HepG2 (cell line): ENCODE data around the gene CD300LD. TPM values are rescaled to one million over a fixed set of nuclear protein-coding genes. Genes with fewer than 3 reads are reported as not detected.

ENCODE experiments used
- ATAC-seq: fragments of 200-7000 bp; cut with Tn5 transposase; 3 replicates; pipeline ENCODE4 v1.9.1; 2020; ENCODE audit warnings: mild to moderate bottlenecking, moderate library complexity
- BruUV-seq: library from RNA; stranded (reverse); fragments of 400-500 nt; replicated peaks from 2 replicates; lab custom pipeline; 2021; lab: Mats Ljungman, UMichigan
- CTCF ChIA-PET: fragments of 300-600 bp; formaldehyde crosslinking; extraction: SDS; loops from one replicate; lab custom pipeline; 2021; ENCODE audit warnings: low total read pairs, inconsistent platforms, low intra/inter-chr PET ratio; lab: Yijun Ruan, JAX
- POLR2A ChIA-PET: fragments of 350-600 bp; sonication (Branson Sonifier 250); formaldehyde crosslinking; loops from one replicate; lab custom pipeline; 2020; ENCODE audit warnings: antibody characterized with exemption, inconsistent platforms; lab: Yijun Ruan, JAX
- DNase-seq: peaks from one replicate; pipeline ENCODE4 v3.0.0-alpha.2; 2015; ENCODE audit warnings: low spot score
- FAIRE-seq: peaks from 3 replicates; lab custom pipeline; 2011; peaks lifted over from hg19 to GRCh38; lab: Jason Lieb, UNC
- H2AFZ ChIP-seq: one replicate; pipeline ENCODE4 v1.6.1; 2011; ENCODE audit warnings: low read length, inconsistent platforms
- H3K27ac ChIP-seq: fragments of 300-600 bp; 3 replicates; pipeline ENCODE4 v1.8.0; 2011; ENCODE audit warnings: mixed run types, mild to moderate bottlenecking, mixed read lengths, low read length, inconsistent platforms; ENCODE audit not compliant: insufficient read depth; ENCODE audit errors: extremely low read length
- H3K27me3 ChIP-seq, 2 experiments: fragments of 200-600 bp in 1 of 2; 2 replicates in 1 of 2; 3 replicates in 1 of 2; pipeline versions ENCODE4 v1.6.0 to v1.8.0; 2011; ENCODE audit warnings: low read length in 2 of 2, mild to moderate bottlenecking in 2 of 2, moderate library complexity in 2 of 2, inconsistent platforms in 1 of 2; ENCODE audit not compliant: insufficient read depth in 2 of 2, control insufficient read depth in 1 of 2
- H3K36me3 ChIP-seq, 2 experiments: fragments of 200-600 bp in 1 of 2; replicated peaks in 1 of 2; 2 replicates in 1 of 2; 3 replicates in 1 of 2; pipeline versions ENCODE4 v1.5.1 to v1.8.0; 2011; ENCODE audit warnings: low read length in 2 of 2, inconsistent platforms in 1 of 2; ENCODE audit not compliant: insufficient read depth in 2 of 2, control insufficient read depth in 1 of 2
- H3K4me1 ChIP-seq: 2 replicates; pipeline ENCODE4 v1.5.1; 2012; ENCODE audit warnings: low read length, inconsistent platforms; ENCODE audit not compliant: insufficient read depth
- H3K4me2 ChIP-seq: 2 replicates; pipeline ENCODE4 v1.6.0; 2011; ENCODE audit warnings: low read depth, low read length, inconsistent platforms
- H3K4me3 ChIP-seq, 3 experiments: fragments of 200-600 bp in 1 of 3; sonication (generic), shearing (Covaris generic) in 1 of 3; replicated peaks in 1 of 3; 2 replicates each; pipeline ENCODE4 v1.5.1; 2011 to 2016; ENCODE audit warnings: low read length in 3 of 3, inconsistent platforms in 2 of 3, low read depth in 2 of 3, mild to moderate bottlenecking in 2 of 3, control low read depth in 1 of 3, mixed read lengths in 1 of 3; ENCODE audit not compliant: insufficient read depth in 1 of 3
- H3K79me2 ChIP-seq: one replicate; pipeline ENCODE4 v1.6.1; 2011; ENCODE audit warnings: low read length, inconsistent platforms; ENCODE audit not compliant: insufficient read depth
- H3K9ac ChIP-seq: 2 replicates; pipeline ENCODE4 v1.6.0; 2011; ENCODE audit warnings: mild to moderate bottlenecking, low read depth, low read length, inconsistent platforms; ENCODE audit not compliant: insufficient read depth
- H3K9me3 ChIP-seq: 2 replicates; pipeline ENCODE4 v1.5.1; 2012; ENCODE audit warnings: mild to moderate bottlenecking, low read length
- H4K20me1 ChIP-seq: 2 replicates; pipeline ENCODE4 v1.6.0; 2011; ENCODE audit warnings: inconsistent platforms, mild to moderate bottlenecking, low read length, moderate library complexity; ENCODE audit not compliant: insufficient read depth
- CBX2 ChIP-seq, 2 experiments: fragments of 200-600 bp in 1 of 2; sonication (generic); formaldehyde crosslinking in 1 of 2; IDR thresholded peaks; 2 replicates each; pipeline versions ENCODE4 v1.7.0 to v1.8.1; 2018 to 2022; ENCODE audit warnings: low read depth in 2 of 2, low read length in 1 of 2, mild to moderate bottlenecking in 1 of 2, missing genetic modification reagents in 1 of 2
- DDIT3 ChIP-seq: sonication (generic); formaldehyde crosslinking; IDR thresholded peaks from 2 replicates; pipeline ENCODE4 v1.4.0; 2020; ENCODE audit warnings: mild to moderate bottlenecking, missing genetic modification reagents
- E2F2 ChIP-seq: sonication (generic); formaldehyde crosslinking; IDR thresholded peaks from 2 replicates; pipeline ENCODE4 v1.4.0; 2020; ENCODE audit warnings: missing genetic modification reagents, borderline replicate concordance
- KDM6A ChIP-seq: IDR thresholded peaks from 2 replicates; pipeline ENCODE4 v1.6.1; 2016; ENCODE audit warnings: low read depth
- NR0B2 ChIP-seq: sonication (generic); formaldehyde crosslinking; IDR thresholded peaks from 2 replicates; pipeline ENCODE4 v1.4.0; 2020; ENCODE audit warnings: mild to moderate bottlenecking, missing genetic modification reagents
- SOX6 ChIP-seq, 2 experiments: fragments of 450-650 bp in 1 of 2; sonication (generic) in 1 of 2; formaldehyde crosslinking in 1 of 2; IDR thresholded peaks; 2 replicates each; pipeline versions ENCODE4 v1.4.0 to v1.6.1; 2017 to 2020; ENCODE audit warnings: antibody characterized with exemption in 1 of 2, mild to moderate bottlenecking in 1 of 2, missing genetic modification reagents in 1 of 2
- THAP7 ChIP-seq: sonication (generic); formaldehyde crosslinking; IDR thresholded peaks from 2 replicates; pipeline ENCODE4 v1.8.1; 2023; ENCODE audit warnings: mild to moderate bottlenecking, missing genetic modification reagents
- ZBTB14 ChIP-seq: sonication (generic); formaldehyde crosslinking; IDR thresholded peaks from 2 replicates; pipeline ENCODE4 v1.4.0; 2020; ENCODE audit warnings: missing genetic modification reagents
- ZNF33B ChIP-seq: sonication (generic); formaldehyde crosslinking; IDR thresholded peaks from 2 replicates; pipeline ENCODE4 v1.5.1; 2020; ENCODE audit warnings: mild to moderate bottlenecking, missing genetic modification reagents
- ZNF350 ChIP-seq: sonication (generic); formaldehyde crosslinking; IDR thresholded peaks from 2 replicates; pipeline ENCODE4 v1.4.0; 2020; ENCODE audit warnings: mild to moderate bottlenecking, low read depth, missing genetic modification reagents, borderline replicate concordance
- ZNF547 ChIP-seq: sonication (generic); formaldehyde crosslinking; IDR thresholded peaks from 2 replicates; pipeline ENCODE4 v1.5.1; 2020; ENCODE audit warnings: mild to moderate bottlenecking, missing genetic modification reagents
- ZZZ3 ChIP-seq: sonication (generic); formaldehyde crosslinking; IDR thresholded peaks from 2 replicates; pipeline ENCODE4 v1.4.0; 2020; ENCODE audit warnings: missing genetic modification reagents, mild to moderate bottlenecking, borderline replicate concordance
- WGBS: methylation state at CpG from one replicate; pipeline ENCODE4 v1.1.6; 2017; ENCODE audit warnings: low lambda C conversion rate; 5-methylcytosine and 5-hydroxymethylcytosine counted together
- in situ Hi-C: cut with HindIII; loops from 2 replicates; pipeline ENCODE4 v1.10.0; 2017; ENCODE audit warnings: low pct_unique_long_range_greater_than_20kb; ENCODE audit not compliant: extremely low pct_ligation_motif_present
- intact Hi-C: fragments of 100-400 bp; cut with micrococcal nuclease; formaldehyde crosslinking; loops from one replicate; pipeline ENCODE4 v1.10.0; 2022; ENCODE audit not compliant: unreplicated experiment
- polyA plus RNA-seq, 8 experiments: library from polyadenylated mRNA; depleted of rRNA in 3 of 8; stranded (reverse) in 7 of 8; unstranded in 1 of 8; fragments of >200 nt; fragmentation: Illumina TruSeq in 4 of 8; extraction: Trizol in 4 of 8; gene quantifications; 2 replicates each; pipeline versions ENCODE4 v1.2.1 to v1.2.3, GENCODE V29; 2011 to 2016; ENCODE audit warnings: low read depth in 4 of 8, missing spikeins in 1 of 8, mixed read lengths in 1 of 8; ENCODE audit not compliant: insufficient read depth in 1 of 8
- total RNA-seq, 5 experiments: library from RNA; depleted of rRNA; stranded (reverse); fragments of >200 nt; fragmentation: Illumina TruSeq; extraction: Trizol; gene quantifications; 2 replicates each; pipeline ENCODE4 v1.2.3, GENCODE V29; 2016; ENCODE audit warnings: low read depth in 1 of 5

Gene CD300LD
- total and polyA plus RNA-seq, 2 of the 13 experiments (the other 11 are each of a cell fraction or from before 2014, with no cell fraction given): not detected

- H3K36me3 ChIP-seq: no peaks in the 10 kb centered on the region
- no peak overlapping the region for H3K4me3 ChIP-seq
- no peaks in the 10 kb centered on the region for H3K79me2 ChIP-seq
- FAIRE-seq: no peak
- no peak overlapping the region for H3K27ac ChIP-seq
- no peaks in the 10 kb centered on the region for H3K9me3 ChIP-seq
- no peak overlapping the region for H3K4me2 ChIP-seq
- no peaks in the 10 kb centered on the region for H3K4me1 ChIP-seq
- peaks cover 0 to 46% of the 10 kb centered on the region in 2 experiments; a peak in 3 of 5 replicates for H3K27me3 ChIP-seq
- POLR2A ChIA-PET: no interaction called here
- in situ Hi-C loops: no loop called here
- CTCF ChIA-PET: no interaction called here
- no peak for TF ChIP-seq KDM6A (CRISPR knock-in tag)
- TF ChIP-seq SOX6 (IDR thresholded peaks at IDR 0.05): no peak
- no peak for TF ChIP-seq SOX6 (CRISPR knock-in tag; IDR thresholded peaks at IDR 0.05)
- no peak for TF ChIP-seq ZNF547 (CRISPR knock-in tag)
- intact Hi-C loops: loop anchor here (5.0 kb wide), 1 partner anchor 772 kb away; no protein-coding TSS in a partner anchor
- WGBS: 15% methylated on average over 14 of the region's 14 CpGs
- H2AFZ ChIP-seq: no peak overlapping the region
- H3K9ac ChIP-seq: no peak overlapping the region
- BruUV-seq: no TSS peak
- no peak for DNase-seq
- no peak for ATAC-seq
- H4K20me1 ChIP-seq: no peaks in the 10 kb centered on the region
Observed at GRCh38 chr17:74584292-74585060, 7.6 kb downstream of the CD300LD start.

- H2AFZ ChIP-seq: no peak overlapping the region
- WGBS: 33% methylated on average over 10 of the region's 10 CpGs
- ChIA-PET CTCF (no interaction called here), POLR2A (no interaction called here)
- no peaks in the 10 kb centered on the region for H4K20me1 ChIP-seq
- intact Hi-C loops (loop anchor here (5.0 kb wide), 1 partner anchor 770 kb away; no protein-coding TSS in a partner anchor), in situ Hi-C loops (no loop called here)
- no peaks in the 10 kb centered on the region for H3K9me3 ChIP-seq
- BruUV-seq: no TSS peak
- no peaks in the 10 kb centered on the region for H3K79me2 ChIP-seq
- no peak overlapping the region for H3K27ac ChIP-seq
- no peak for DNase-seq
- H3K36me3 ChIP-seq: no peaks in the 10 kb centered on the region
- no peak for FAIRE-seq
- H3K4me1 ChIP-seq: no peaks in the 10 kb centered on the region
- ATAC-seq: no peak
- no peak overlapping the region for H3K9ac ChIP-seq
- H3K4me3 ChIP-seq: no peak overlapping the region
- H3K4me2 ChIP-seq: no peak overlapping the region
- H3K27me3 ChIP-seq: peaks cover 0 to 45% of the 10 kb centered on the region in 2 experiments; a peak in 3 of 5 replicates
- TF ChIP-seq ZNF33B (CRISPR knock-in tag): no peak
- no peak for TF ChIP-seq CBX2 (IDR thresholded peaks at IDR 0.05; ENCODE audit: low read depth, low read length)
- TF ChIP-seq CBX2 (CRISPR knock-in tag; IDR thresholded peaks at IDR 0.05; ENCODE audit: low read depth): no peak
- no peak for TF ChIP-seq ZBTB14 (CRISPR knock-in tag)
- no peak for TF ChIP-seq ZNF350 (CRISPR knock-in tag)
- TF ChIP-seq THAP7 (CRISPR knock-in tag): no peak
- TF ChIP-seq E2F2: no peak
- TF ChIP-seq NR0B2 (CRISPR knock-in tag): no peak
- no peak for TF ChIP-seq ZZZ3 (CRISPR knock-in tag)
- no peak for TF ChIP-seq DDIT3 (CRISPR knock-in tag)
Observed at GRCh38 chr17:74582633-74583032, 9.4 kb downstream of the CD300LD start.
